ENCODE results near the gene ARL5A.

ARL5A gene

GRCh38 chr2:151819920-151820319 lies 8.3 kb downstream of the ARL5A start:
- Histone ChIP-seq H3K27me3 (no peaks in the 10 kb centered on the region), H3K9ac (no peak overlapping the region), H3K4me1 (peaks cover 1% of the 10 kb centered on the region; the same call in 1 of the 2 replicates), H3K36me3 (peaks cover 79% of the 10 kb centered on the region), H3K27ac (no peak overlapping the region), H3K4me3 (no peak overlapping the region), H4K20me1 (peaks cover 100% of the 10 kb centered on the region), H3K9me3 (peaks cover 16% of the 10 kb centered on the region), H3K4me2 (no peak overlapping the region)
- no peak for TF ChIP-seq Cebpa-rat (IDR thresholded peaks at IDR 0.05)

DNA sequence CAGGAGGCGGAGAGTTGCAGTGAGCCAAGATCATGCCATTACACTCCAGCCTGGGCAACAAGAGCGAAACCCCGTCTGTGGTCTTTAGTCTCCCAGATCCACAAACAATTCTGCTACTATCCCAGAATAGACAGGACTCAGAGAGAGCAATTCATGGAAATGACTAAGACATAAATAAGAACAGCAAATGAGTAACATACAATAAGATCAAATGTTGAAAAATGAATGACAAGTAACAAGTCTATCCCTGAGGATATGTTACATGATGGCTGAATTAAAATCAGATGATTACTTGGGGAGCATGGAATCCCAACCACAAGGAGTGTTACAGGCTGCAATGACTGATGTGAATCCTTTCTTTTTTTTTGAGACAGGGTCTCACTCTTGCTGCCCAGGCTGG lies 10.3 kb downstream of the ARL5A start:
- H3K27ac ChIP-seq = no peak overlapping the region
- H3K36me3 ChIP-seq = peaks cover 86% of the 10 kb centered on the region
- H3K9ac ChIP-seq = no peak overlapping the region
- H4K20me1 ChIP-seq = peaks cover 92% of the 10 kb centered on the region
- no peak overlapping the region for H3K4me2 ChIP-seq
- TF ChIP-seq Cebpa-rat (IDR thresholded peaks at IDR 0.05) = no peak
- H3K4me1 ChIP-seq = no peaks in the 10 kb centered on the region
- H3K27me3 ChIP-seq = no peaks in the 10 kb centered on the region
- H3K9me3 ChIP-seq = peaks cover 16% of the 10 kb centered on the region
- no peak overlapping the region for H3K4me3 ChIP-seq

DNA sequence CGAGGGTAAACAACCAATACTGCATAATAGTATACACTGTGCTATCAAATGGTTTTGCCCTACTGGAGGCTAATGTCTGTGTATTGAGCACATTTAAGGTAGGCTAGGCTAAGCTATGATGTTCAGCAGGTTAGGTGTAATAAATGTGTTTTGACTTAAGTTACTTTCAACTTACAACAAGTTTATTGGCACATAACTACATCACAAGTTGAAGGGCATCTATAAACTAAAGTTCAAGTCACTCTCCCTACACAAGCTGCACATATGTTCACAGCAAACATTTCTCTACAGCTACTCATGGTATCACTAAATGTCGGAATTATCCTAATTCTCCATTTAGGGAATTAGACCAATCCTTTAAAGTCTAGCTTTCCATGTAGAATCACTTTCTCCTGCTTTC lies 11.4 kb downstream of the ARL5A start:
- Histone ChIP-seq H3K27ac (no peak overlapping the region), H3K9me3 (peaks cover 18% of the 10 kb centered on the region), H3K4me3 (no peak overlapping the region), H3K27me3 (no peaks in the 10 kb centered on the region), H3K4me2 (no peak overlapping the region), H4K20me1 (peaks cover 81% of the 10 kb centered on the region), H3K9ac (no peak overlapping the region), H3K4me1 (no peaks in the 10 kb centered on the region), H3K36me3 (peaks cover 85% of the 10 kb centered on the region)
- TF ChIP-seq Cebpa-rat (IDR thresholded peaks at IDR 0.05) = no peak

DNA sequence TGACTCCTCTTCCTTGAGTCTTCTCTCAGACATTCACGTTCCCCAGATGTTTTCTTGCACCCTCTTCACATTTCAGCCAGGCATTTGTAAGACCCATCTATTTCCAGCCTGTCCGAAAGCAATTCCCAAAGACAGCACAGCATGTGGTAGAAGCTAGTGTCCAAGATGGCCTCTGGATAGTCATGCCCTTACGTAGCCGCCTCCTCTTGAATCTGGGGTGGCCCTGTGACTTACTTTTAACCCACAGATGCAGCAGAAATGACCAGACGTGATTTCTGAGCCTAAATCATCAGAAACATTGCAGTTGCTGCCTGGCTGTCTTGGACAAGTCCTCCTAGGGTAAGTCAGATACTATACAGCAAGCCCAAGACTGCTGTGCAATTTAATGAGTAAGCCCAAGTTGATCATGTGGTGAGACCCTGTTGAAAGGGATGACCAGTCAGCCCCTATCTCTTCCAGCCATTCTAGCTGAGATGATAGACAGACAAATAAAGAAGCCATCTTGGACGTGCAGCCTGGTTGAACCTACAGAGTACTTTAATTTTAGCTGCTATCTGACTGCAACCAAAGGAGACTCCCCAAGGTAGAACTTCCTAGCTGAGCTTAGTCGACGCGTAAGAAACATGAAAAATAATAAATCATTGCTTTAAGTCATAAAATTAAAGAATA lies 12.3 kb downstream of the ARL5A start:
- H3K27ac ChIP-seq = no peak overlapping the region
- no peaks in the 10 kb centered on the region for H3K27me3 ChIP-seq
- peaks cover 72% of the 10 kb centered on the region for H4K20me1 ChIP-seq
- no peak overlapping the region for H3K4me3 ChIP-seq
- no peak overlapping the region for H3K4me2 ChIP-seq
- no peaks in the 10 kb centered on the region for H3K4me1 ChIP-seq
- no peak for TF ChIP-seq Cebpa-rat (IDR thresholded peaks at IDR 0.05)
- H3K36me3 ChIP-seq = peaks cover 85% of the 10 kb centered on the region
- H3K9ac ChIP-seq = no peak overlapping the region
- peaks cover 19% of the 10 kb centered on the region for H3K9me3 ChIP-seq

DNA sequence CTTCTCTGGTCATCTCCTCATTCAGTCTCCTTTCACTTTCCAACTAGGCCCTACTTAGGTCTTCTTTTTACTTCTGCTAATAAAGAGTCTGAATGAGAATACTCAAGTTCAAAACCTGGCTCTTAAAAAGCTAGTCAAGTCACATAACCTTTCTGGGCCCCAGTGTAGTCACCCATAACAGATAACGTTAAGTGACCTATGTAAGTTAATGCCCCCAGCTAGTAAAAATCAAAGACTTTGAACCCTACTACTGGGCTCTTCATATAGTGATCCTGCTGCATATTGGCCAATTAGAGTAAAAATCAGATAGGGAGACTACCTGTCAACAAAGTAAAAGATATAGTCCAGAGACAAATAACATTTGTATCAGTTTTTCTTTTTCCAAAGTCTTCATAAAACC lies 17.7 kb downstream of the ARL5A start:
- Histone ChIP-seq H3K9ac (no peak overlapping the region), H3K36me3 (peaks cover 81% of the 10 kb centered on the region), H3K27ac (no peak overlapping the region), H3K27me3 (no peaks in the 10 kb centered on the region), H3K4me3 (no peak overlapping the region), H3K4me1 (no peaks in the 10 kb centered on the region), H4K20me1 (peaks cover 41% of the 10 kb centered on the region), H3K4me2 (no peak overlapping the region), H3K9me3 (peaks cover 9% of the 10 kb centered on the region)
- TF ChIP-seq Cebpa-rat (IDR thresholded peaks at IDR 0.05) = no peak

DNA sequence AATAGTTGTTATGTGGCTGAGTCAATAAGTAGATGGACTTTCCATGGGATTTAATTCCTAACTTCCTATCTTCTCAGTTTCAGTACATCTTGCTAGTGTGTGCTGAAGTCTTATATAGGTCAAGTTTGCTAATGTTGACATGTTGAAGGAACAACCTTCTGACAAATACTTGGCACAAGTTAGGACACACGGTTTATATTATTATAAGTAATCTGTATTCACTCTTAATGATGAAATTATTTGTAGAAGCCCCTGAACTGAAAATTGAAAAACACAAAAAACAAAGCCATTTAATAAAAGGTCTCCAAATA lies 19.2 kb downstream of the ARL5A start:
- no peak overlapping the region for H3K4me2 ChIP-seq
- no peak overlapping the region for H3K27ac ChIP-seq
- peaks cover 27% of the 10 kb centered on the region for H4K20me1 ChIP-seq
- TF ChIP-seq Cebpa-rat (IDR thresholded peaks at IDR 0.05) = no peak
- H3K27me3 ChIP-seq = no peaks in the 10 kb centered on the region
- no peak overlapping the region for H3K4me3 ChIP-seq
- H3K9me3 ChIP-seq = peaks cover 9% of the 10 kb centered on the region
- no peaks in the 10 kb centered on the region for H3K4me1 ChIP-seq
- H3K36me3 ChIP-seq = peaks cover 76% of the 10 kb centered on the region
- H3K9ac ChIP-seq = no peak overlapping the region

GRCh38 chr2:151808258-151809072 lies 19.8 kb downstream of the ARL5A start:
- peaks cover 9% of the 10 kb centered on the region for H3K9me3 ChIP-seq
- no peaks in the 10 kb centered on the region for H3K27me3 ChIP-seq
- H3K27ac ChIP-seq = no peak overlapping the region
- H3K4me2 ChIP-seq = no peak overlapping the region
- H4K20me1 ChIP-seq = peaks cover 24% of the 10 kb centered on the region
- H3K36me3 ChIP-seq = peaks cover 72% of the 10 kb centered on the region
- no peak for TF ChIP-seq Cebpa-rat (IDR thresholded peaks at IDR 0.05)
- H3K9ac ChIP-seq = no peak overlapping the region
- no peak overlapping the region for H3K4me3 ChIP-seq
- H3K4me1 ChIP-seq = no peaks in the 10 kb centered on the region

DNA sequence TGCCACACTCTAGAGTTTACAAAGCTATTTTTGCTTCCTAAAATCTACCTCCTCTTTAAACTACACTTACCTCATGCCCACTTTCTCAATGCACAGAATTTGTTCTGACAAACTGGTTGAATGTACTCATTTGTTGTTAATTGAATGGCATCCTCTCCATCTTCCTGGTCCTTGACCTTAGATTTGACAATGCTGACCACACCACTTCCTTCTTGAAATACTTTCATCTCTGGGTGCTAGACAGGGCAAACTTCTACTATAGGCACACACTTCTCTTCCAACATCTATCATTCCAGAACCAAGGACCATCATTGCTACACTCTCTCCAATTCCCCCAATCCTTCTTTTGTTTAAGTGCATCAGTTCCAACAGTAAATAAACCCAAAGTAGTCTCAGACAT lies 22.3 kb downstream of the ARL5A start:
- TF ChIP-seq Cebpa-rat (IDR thresholded peaks at IDR 0.05) = no peak
- H3K27ac ChIP-seq = no peak overlapping the region
- no peaks in the 10 kb centered on the region for H3K4me1 ChIP-seq
- H3K9ac ChIP-seq = no peak overlapping the region
- H3K4me2 ChIP-seq = no peak overlapping the region
- no peaks in the 10 kb centered on the region for H3K27me3 ChIP-seq
- H3K9me3 ChIP-seq = no peaks in the 10 kb centered on the region
- peaks cover 69% of the 10 kb centered on the region for H3K36me3 ChIP-seq
- H3K4me3 ChIP-seq = no peak overlapping the region
- H4K20me1 ChIP-seq = peaks cover 24% of the 10 kb centered on the region

DNA sequence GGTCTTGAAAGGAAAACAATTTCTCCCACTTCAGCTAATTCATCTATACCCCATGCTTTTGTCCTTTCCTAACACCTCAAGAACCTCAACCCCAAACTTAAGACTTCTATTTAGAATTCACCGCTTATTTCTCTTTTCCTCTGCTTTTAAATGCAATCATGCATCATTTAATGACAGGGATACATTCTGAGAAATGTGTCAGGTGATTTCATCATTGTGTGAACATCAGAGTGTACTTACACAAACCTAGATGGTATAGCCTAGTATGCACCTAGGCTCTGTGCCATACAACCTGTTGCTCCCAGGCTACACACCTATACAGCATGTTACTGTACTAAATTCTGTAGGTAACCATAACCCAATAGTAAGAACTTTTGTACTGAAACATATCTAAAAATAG lies 22.9 kb downstream of the ARL5A start:
- H3K4me1 ChIP-seq = no peaks in the 10 kb centered on the region
- no peak overlapping the region for H3K9ac ChIP-seq
- peaks cover 64% of the 10 kb centered on the region for H3K36me3 ChIP-seq
- no peak overlapping the region for H3K4me3 ChIP-seq
- H3K27ac ChIP-seq = no peak overlapping the region
- no peaks in the 10 kb centered on the region for H3K27me3 ChIP-seq
- no peak for TF ChIP-seq Cebpa-rat (IDR thresholded peaks at IDR 0.05)
- no peaks in the 10 kb centered on the region for H3K9me3 ChIP-seq
- peaks cover 24% of the 10 kb centered on the region for H4K20me1 ChIP-seq
- no peak overlapping the region for H3K4me2 ChIP-seq

- peaks cover 67% of the 10 kb centered on the region for H3K36me3 ChIP-seq
- no peaks in the 10 kb centered on the region for H3K9me3 ChIP-seq
- no peaks in the 10 kb centered on the region for H3K27me3 ChIP-seq
- no peak overlapping the region for H3K4me3 ChIP-seq
- H3K4me1 ChIP-seq = no peaks in the 10 kb centered on the region
- no peak overlapping the region for H3K4me2 ChIP-seq
- no peak for TF ChIP-seq Cebpa-rat (IDR thresholded peaks at IDR 0.05)
- no peak overlapping the region for H3K27ac ChIP-seq
- H4K20me1 ChIP-seq = peaks cover 22% of the 10 kb centered on the region
- no peak overlapping the region for H3K9ac ChIP-seq
Measured at GRCh38 chr2:151803811-151804210, 24.4 kb downstream of the ARL5A start.
